Measurements from ENCODE around the gene PRSS2. TPM values are rescaled to one million over a fixed set of nuclear protein-coding genes. Genes with fewer than 3 reads are reported as not detected.

Gene PRSS2
- total RNA-seq, 1 donor from 2014 or later = not detected

Other genes starting within 250 kb of the PRSS2 start
- not detected for gene PRSS1, start 21.5 kb upstream of the PRSS2 start, total RNA-seq
- gene EPHB6, start 84.1 kb downstream of the PRSS2 start, total RNA-seq = 18.1 TPM
- gene TRPV6, start 114.8 kb downstream of the PRSS2 start, total RNA-seq = 0.68 TPM
- gene TRPV5, start 162.8 kb downstream of the PRSS2 start, total RNA-seq = not detected
- not detected for gene LLCFC1, start 168.5 kb downstream of the PRSS2 start, total RNA-seq
- gene KEL, start 191.4 kb downstream of the PRSS2 start, total RNA-seq = 0.32 TPM

All from esophagus mucosa (tissue), 1 donor.